ENCODE data around the gene ARRDC2. TPM values are rescaled to one million over a fixed set of nuclear protein-coding genes. Genes with fewer than 3 reads are reported as not detected.

The ARRDC2 gene
- total and polyA plus RNA-seq, 2 of the 13 experiments (the other 11 are each of a cell fraction or from before 2014, with no cell fraction given) = 2.1 to 3.4 TPM

GRCh38 chr19:17982430-17982829, 25.5 kb upstream of the ARRDC2 start:
- Histone ChIP-seq H3K4me3 (replicated peaks in 1 of 3; ENCODE audit: insufficient read depth in 1 of 3, low read depth in 2 of 3, low read length in 3 of 3) (no peak overlapping the region), H3K9me3 (ENCODE audit: low read length) (no peaks in the 10 kb centered on the region), H3K27me3 (ENCODE audit: control insufficient read depth in 1 of 2, insufficient read depth in 2 of 2, low read length in 2 of 2) (peaks cover 2 to 37% of the 10 kb centered on the region in 2 experiments; a peak in 3 of 5 replicates), H4K20me1 (ENCODE audit: insufficient read depth, low read length) (no peaks in the 10 kb centered on the region), H3K79me2 (ENCODE audit: insufficient read depth, low read length) (no peaks in the 10 kb centered on the region), H3K36me3 (replicated peaks in 1 of 2; ENCODE audit: control insufficient read depth in 1 of 2, insufficient read depth in 2 of 2, low read length in 2 of 2) (no peaks in the 10 kb centered on the region), H3K9ac (ENCODE audit: insufficient read depth, low read depth, low read length) (no peak overlapping the region), H3K27ac (ENCODE audit: extremely low read length, insufficient read depth, low read length) (no peak overlapping the region), H3K4me2 (ENCODE audit: low read depth, low read length) (no peak overlapping the region), H3K4me1 (ENCODE audit: insufficient read depth, low read length) (no peaks in the 10 kb centered on the region), H2AFZ (ENCODE audit: low read length) (no peak overlapping the region)
- no peak; the same call in 1 of the 3 replicates for ATAC-seq
- no TSS peak for BruUV-seq (replicated peaks)
- DNase-seq (ENCODE audit: low spot score) = no peak
- CTCF ChIA-PET (ENCODE audit: low intra/inter-chr PET ratio, low total read pairs) = no interaction called here
- 44% methylated on average over 12 of the region's 22 CpGs for WGBS (ENCODE audit: low lambda C conversion rate)
- FAIRE-seq = no peak
- intact Hi-C loops (cut with micrococcal nuclease; ENCODE audit: unreplicated experiment) (no loop called here), in situ Hi-C loops (cut with HindIII; ENCODE audit: extremely low pct_ligation_motif_present, low pct_unique_long_range_greater_than_20kb) (no loop called here)
- POLR2A ChIA-PET = no interaction called here
- TF ChIP-seq ZNF660 (CRISPR knock-in tag; IDR thresholded peaks at IDR 0.05; ENCODE audit: borderline replicate concordance, low read depth) (no peak), ZNF142 (CRISPR knock-in tag; IDR thresholded peaks at IDR 0.05) (no peak)
